ENCODE results near the gene HOTAIR.

The HOTAIR gene

DNA sequence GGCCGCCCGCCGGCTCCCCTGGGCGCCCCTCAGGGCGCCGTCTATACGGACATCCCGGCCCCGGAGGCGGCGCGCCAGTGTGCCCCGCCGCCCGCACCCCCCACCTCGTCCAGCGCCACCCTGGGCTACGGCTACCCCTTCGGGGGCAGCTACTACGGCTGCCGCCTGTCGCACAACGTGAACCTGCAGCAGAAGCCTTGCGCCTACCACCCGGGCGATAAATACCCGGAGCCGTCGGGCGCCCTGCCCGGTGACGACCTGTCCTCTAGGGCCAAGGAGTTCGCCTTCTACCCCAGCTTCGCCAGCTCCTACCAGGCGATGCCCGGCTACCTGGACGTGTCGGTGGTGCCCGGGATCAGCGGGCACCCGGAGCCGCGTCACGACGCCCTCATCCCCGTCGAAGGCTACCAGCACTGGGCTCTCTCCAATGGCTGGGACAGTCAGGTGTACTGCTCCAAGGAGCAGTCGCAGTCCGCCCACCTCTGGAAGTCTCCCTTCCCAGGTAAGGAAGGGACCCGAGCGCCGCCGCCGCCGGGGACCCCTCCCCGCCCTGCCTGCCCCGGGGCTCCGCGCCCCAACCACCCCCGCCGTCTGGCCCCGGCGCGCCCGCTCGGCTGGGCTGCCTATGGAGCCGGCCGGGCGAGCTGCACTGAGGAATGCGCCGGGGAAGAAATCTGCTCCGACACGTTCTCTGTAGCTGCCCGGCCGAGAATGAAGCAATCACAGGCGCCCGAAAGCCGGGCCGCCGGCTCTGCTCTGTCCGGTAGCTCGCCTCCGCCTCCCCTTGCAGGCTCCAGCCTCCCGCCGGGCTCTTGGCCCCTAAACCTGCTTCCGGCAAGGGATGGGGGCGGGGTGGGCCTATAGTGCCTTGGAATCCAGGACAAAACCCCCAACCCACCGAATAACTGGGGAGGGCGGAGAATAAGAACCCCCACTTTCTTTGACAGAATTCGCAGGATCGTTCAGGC lies 35.3 kb downstream of the HOTAIR start:
- H3F3A ChIP-seq (ENCODE audit: insufficient read depth, low read length), result no peaks in the 10 kb centered on the region
- no peak for TF ChIP-seq EZH2phosphoT487 (IDR thresholded peaks at IDR 0.05; ENCODE audit: low read length)
- TF ChIP-seq, protein P1, sequence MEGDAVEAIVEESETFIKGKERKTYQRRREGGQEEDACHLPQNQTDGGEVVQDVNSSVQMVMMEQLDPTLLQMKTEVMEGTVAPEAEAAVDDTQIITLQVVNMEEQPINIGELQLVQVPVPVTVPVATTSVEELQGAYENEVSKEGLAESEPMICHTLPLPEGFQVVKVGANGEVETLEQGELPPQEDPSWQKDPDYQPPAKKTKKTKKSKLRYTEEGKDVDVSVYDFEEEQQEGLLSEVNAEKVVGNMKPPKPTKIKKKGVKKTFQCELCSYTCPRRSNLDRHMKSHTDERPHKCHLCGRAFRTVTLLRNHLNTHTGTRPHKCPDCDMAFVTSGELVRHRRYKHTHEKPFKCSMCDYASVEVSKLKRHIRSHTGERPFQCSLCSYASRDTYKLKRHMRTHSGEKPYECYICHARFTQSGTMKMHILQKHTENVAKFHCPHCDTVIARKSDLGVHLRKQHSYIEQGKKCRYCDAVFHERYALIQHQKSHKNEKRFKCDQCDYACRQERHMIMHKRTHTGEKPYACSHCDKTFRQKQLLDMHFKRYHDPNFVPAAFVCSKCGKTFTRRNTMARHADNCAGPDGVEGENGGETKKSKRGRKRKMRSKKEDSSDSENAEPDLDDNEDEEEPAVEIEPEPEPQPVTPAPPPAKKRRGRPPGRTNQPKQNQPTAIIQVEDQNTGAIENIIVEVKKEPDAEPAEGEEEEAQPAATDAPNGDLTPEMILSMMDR (IDR thresholded peaks at IDR 0.05; ENCODE audit: low read length), result no peak
- H3K36me3 ChIP-seq (replicated peaks; ENCODE audit: insufficient read depth, low read length), result no peaks in the 10 kb centered on the region
- no peak overlapping the region for H3K4me3 ChIP-seq (ENCODE audit: low read length)
- DNase-seq, result no peak
- H3K9me2 ChIP-seq (replicated peaks; ENCODE audit: insufficient read depth, low read length), result no peaks in the 10 kb centered on the region
- H3K4me2 ChIP-seq (ENCODE audit: low read depth, low read length), result no peak overlapping the region
- no peak overlapping the region for H3K27ac ChIP-seq (ENCODE audit: low read length)
- H3K9ac ChIP-seq (ENCODE audit: low read length), result no peak overlapping the region
- H4K20me1 ChIP-seq (ENCODE audit: insufficient read depth, low read length), result no peaks in the 10 kb centered on the region
- no peaks in the 10 kb centered on the region for H3K79me2 ChIP-seq (ENCODE audit: low read length)
- H2AFZ ChIP-seq (ENCODE audit: low read length), result no peak overlapping the region
- H3K9me3 ChIP-seq (replicated peaks; ENCODE audit: insufficient read depth, low read length), result no peaks in the 10 kb centered on the region
- no peaks in the 10 kb centered on the region for H3K4me1 ChIP-seq (ENCODE audit: low read length)
- peaks cover 94% of the 10 kb centered on the region for H3K27me3 ChIP-seq (replicated peaks; ENCODE audit: insufficient read depth, low read length)

DNA sequence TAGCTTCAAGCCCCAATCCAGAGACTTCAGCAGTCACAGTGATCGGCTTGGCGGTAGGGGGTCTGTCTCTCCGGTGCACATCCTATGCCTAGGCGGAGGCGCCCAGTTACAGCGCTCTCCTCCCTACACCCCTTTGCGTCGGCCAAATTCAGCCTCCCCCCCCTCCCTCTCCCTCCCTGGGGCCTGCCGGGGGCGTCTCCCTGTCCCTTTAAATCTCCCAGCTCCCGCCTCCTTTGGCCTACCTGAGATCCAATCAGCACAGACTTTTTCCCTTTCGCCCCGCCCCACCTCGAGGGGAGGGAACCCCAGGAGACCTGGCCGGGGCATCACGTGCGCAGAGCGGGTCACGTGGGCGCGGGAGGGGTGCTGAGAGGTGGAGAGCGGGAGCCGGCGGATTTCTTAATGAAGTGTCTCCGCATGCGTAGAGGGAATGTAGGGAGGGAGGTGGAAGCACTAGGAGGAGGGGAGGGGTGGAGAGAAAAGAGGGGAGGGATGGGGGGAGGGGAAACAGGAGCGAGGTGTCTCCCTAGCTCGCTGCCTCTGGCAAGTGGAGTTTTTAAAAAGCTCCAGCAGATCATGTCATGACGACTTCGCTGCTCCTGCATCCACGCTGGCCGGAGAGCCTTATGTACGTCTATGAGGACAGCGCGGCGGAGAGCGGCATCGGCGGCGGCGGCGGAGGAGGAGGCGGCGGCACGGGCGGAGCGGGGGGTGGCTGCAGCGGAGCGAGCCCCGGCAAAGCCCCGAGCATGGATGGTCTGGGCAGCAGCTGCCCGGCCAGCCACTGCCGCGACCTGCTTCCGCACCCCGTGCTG lies 36.2 kb downstream of the HOTAIR start, which contains the start of gene HOXC13:
Gene HOXC13, plus strand, starts transcription at position 506 of the 815 bp plus-strand sequence. Its CDS starts 76 bp downstream, at position 582.
- Histone ChIP-seq H3K9me3 (replicated peaks; ENCODE audit: insufficient read depth, low read length) (no peaks in the 10 kb centered on the region), H3K9me2 (replicated peaks; ENCODE audit: insufficient read depth, low read length) (no peaks in the 10 kb centered on the region), H3K4me1 (ENCODE audit: low read length) (no peaks in the 10 kb centered on the region), H3K27ac (ENCODE audit: low read length) (no peak within 1 kb of the TSS), H3K4me3 (ENCODE audit: low read length) (no peak within 1 kb of the TSS), H3K36me3 (replicated peaks; ENCODE audit: insufficient read depth, low read length) (no peaks in the 10 kb centered on the region), H4K20me1 (ENCODE audit: insufficient read depth, low read length) (no peaks in the 10 kb centered on the region), H3K9ac (ENCODE audit: low read length) (no peak within 1 kb of the TSS), H3K4me2 (ENCODE audit: low read depth, low read length) (no peak within 1 kb of the TSS), H3K79me2 (ENCODE audit: low read length) (no peaks in the 10 kb centered on the region), H3K27me3 (replicated peaks; ENCODE audit: insufficient read depth, low read length) (peaks cover 94% of the 10 kb centered on the region), H2AFZ (ENCODE audit: low read length) (no peak within 1 kb of the TSS), H3F3A (ENCODE audit: insufficient read depth, low read length) (no peaks in the 10 kb centered on the region)
- TF ChIP-seq, protein P1 (IDR thresholded peaks at IDR 0.05; ENCODE audit: low read length), result no peak
- TF ChIP-seq EZH2phosphoT487 (IDR thresholded peaks at IDR 0.05; ENCODE audit: low read length) (no peak), EZH2 (optimal IDR thresholded peaks at IDR 0.05; ENCODE audit: low read depth, low read length) (no peak)
- peak; percentile 38 for DNase-seq

DNA sequence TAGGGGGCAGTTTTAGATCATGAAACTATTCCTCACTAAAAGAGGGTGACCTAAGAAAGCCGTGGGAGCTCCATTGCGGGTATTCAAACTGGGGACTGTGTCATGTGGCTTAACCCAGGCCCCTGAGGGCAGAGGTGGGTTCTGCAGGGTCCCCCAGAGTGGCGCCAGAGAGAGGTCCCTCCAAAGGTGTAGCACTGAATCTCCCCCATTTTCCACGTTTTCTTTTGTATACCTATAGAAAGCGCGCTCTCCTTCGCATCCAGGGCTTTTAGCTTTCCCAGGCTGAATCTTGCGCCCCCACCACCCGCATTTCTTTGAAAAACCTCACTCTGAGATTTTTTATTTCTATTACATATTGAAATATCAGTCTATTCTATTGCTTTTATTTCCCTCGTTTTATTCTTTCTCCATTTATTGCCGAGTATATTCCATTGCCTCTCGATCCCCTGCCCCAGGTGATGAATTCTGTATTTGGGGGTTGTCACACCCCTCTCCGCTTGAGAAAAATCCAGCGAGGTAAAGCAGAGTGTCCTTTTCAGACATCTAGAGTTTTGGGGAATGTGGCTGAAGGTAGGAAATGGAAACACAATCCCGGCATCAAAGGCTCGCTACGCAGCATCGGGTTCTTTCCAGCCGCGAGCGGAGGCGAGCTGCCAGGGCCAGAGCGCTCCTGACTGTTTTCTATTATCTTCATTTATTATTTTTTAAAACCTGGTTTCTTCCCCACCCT lies 37.0 kb downstream of the HOTAIR start:
- H3F3A ChIP-seq (ENCODE audit: insufficient read depth, low read length), result no peaks in the 10 kb centered on the region
- H4K20me1 ChIP-seq (ENCODE audit: insufficient read depth, low read length), result no peaks in the 10 kb centered on the region
- H3K36me3 ChIP-seq (replicated peaks; ENCODE audit: insufficient read depth, low read length), result no peaks in the 10 kb centered on the region
- DNase-seq, result no peak
- H3K27me3 ChIP-seq (replicated peaks; ENCODE audit: insufficient read depth, low read length), result peaks cover 94% of the 10 kb centered on the region
- H3K79me2 ChIP-seq (ENCODE audit: low read length), result no peaks in the 10 kb centered on the region
- H3K4me3 ChIP-seq (ENCODE audit: low read length), result no peak overlapping the region
- H2AFZ ChIP-seq (ENCODE audit: low read length), result no peak overlapping the region
- no peaks in the 10 kb centered on the region for H3K9me2 ChIP-seq (replicated peaks; ENCODE audit: insufficient read depth, low read length)
- no peaks in the 10 kb centered on the region for H3K4me1 ChIP-seq (ENCODE audit: low read length)
- H3K9me3 ChIP-seq (replicated peaks; ENCODE audit: insufficient read depth, low read length), result no peaks in the 10 kb centered on the region
- no peak overlapping the region for H3K27ac ChIP-seq (ENCODE audit: low read length)
- TF ChIP-seq, protein P1 (IDR thresholded peaks at IDR 0.05; ENCODE audit: low read length), result no peak
- no peak for TF ChIP-seq EZH2 (optimal IDR thresholded peaks at IDR 0.05; ENCODE audit: low read depth, low read length)
- TF ChIP-seq EZH2phosphoT487 (IDR thresholded peaks at IDR 0.05; ENCODE audit: low read length), result no peak
- H3K4me2 ChIP-seq (ENCODE audit: low read depth, low read length), result no peak overlapping the region
- H3K9ac ChIP-seq (ENCODE audit: low read length), result no peak overlapping the region

Data from MM.1S (cell line).